ENCODE measurements around the gene ZNF284.

Gene ZNF284

DNA sequence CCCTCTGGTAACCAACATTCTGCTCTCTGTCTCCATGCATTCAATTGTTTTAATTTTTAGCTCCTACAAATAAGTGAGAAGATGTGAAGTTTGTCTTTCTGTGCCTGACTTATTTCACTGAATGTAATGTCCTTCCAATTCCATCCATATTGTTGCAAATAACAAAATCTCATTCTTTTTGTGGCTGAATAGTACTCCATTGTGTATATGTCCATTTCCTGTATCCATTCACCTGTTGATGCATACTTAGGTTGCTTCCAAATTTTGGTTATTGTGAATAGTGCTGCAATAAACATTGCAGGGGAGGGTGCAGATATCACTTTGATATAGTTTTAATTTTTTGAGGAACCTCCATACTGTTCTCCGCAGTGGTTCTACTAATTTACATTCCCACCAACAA lies 2.5 kb upstream of the ZNF284 start:
- TF ChIP-seq, protein P1, sequence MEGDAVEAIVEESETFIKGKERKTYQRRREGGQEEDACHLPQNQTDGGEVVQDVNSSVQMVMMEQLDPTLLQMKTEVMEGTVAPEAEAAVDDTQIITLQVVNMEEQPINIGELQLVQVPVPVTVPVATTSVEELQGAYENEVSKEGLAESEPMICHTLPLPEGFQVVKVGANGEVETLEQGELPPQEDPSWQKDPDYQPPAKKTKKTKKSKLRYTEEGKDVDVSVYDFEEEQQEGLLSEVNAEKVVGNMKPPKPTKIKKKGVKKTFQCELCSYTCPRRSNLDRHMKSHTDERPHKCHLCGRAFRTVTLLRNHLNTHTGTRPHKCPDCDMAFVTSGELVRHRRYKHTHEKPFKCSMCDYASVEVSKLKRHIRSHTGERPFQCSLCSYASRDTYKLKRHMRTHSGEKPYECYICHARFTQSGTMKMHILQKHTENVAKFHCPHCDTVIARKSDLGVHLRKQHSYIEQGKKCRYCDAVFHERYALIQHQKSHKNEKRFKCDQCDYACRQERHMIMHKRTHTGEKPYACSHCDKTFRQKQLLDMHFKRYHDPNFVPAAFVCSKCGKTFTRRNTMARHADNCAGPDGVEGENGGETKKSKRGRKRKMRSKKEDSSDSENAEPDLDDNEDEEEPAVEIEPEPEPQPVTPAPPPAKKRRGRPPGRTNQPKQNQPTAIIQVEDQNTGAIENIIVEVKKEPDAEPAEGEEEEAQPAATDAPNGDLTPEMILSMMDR (IDR thresholded peaks at IDR 0.05), result no peak
- DNase-seq (ENCODE audit: low spot score), result no peak
- Histone ChIP-seq H3K27ac (no peak overlapping the region), H3K4me3 (no peak overlapping the region)

DNA sequence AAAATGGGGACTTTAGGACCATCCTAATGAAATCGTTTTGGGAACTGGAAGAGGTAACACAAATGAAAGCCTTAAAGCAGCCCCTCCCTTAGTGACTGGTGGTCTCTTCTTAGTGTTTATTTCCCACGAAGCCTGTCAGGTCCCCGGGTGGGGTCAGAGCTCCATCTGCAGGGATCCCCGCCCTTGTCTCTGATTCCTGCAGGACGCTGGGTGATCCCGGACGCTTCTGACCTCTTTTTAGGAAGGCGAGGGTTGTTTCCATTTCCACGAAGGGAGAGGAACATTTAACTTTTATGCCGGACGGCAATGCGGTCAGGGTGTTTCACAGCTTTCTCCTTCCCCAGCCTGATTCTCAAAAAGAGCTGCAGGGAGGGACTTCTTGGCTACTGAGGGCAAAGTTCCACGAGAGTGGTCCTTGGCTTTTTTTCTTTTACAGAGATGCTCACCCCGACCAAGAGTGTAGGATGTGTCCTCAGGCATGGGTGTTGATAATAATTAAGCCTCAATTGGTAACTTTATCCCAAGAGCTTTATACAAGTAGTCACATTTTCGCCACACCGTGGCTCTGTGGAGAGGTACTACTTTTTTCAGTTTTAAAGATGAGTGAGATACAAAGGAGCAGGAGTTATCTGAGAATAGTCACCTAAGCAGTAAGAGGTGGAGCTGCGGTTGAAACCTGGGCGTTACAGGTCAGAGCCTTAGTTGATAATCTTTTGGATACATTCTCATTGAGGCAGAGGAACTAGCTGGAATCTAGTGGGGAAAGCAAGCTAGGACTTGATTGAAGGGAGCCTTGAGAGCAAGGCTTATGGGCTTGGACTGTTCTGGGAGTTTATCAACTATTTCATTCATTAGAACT lies 813 bp downstream of the ZNF284 start:
- DNase-seq (ENCODE audit: low spot score), result no peak
- TF ChIP-seq, protein P1 (IDR thresholded peaks at IDR 0.05), result no peak
- Histone ChIP-seq H3K4me3 (peak overlapping the region; percentile 86), H3K27ac (peak overlapping the region; percentile 7 to 67)

DNA sequence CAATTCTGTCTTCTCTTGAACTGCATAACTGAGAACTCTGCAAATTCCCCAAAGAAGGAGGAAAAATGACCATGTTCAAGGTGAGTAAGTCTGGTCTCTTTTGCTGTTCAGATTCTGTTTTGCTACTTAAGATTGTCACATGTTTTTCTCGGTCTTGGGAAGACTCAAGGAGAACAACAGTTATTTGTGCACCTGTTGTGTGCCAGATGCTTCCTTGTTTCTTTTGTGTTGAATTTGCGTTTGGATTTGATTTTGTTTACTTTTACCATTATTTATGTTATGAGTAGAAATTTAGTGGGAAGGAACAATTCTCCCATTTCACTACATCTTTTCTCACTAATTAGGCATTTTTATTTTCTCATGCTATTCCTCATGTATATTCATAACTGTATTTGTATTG lies 4.4 kb downstream of the ZNF284 start:
- no peak for DNase-seq (ENCODE audit: low spot score)
- no peak overlapping the region for H3K4me3 ChIP-seq
- TF ChIP-seq, protein P1 (IDR thresholded peaks at IDR 0.05), result no peak
- no peak overlapping the region for H3K27ac ChIP-seq

DNA sequence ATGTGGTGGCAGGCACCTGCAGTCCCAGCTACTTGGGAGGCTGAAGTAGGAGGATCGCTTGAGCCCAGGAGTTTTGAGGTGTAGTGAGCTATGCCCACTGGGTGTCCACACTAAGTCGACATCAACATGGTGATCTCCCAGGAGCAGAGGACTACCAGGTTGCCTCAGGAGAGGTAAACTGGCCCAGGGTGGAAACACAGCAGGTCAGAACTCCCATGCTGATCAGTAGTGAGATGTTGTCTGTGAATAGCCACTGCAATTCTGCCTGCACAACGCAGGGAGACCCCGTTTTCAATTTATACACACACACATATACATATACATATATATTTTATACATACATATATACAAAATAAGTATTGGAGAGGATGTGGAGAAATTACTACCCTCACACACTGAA lies 20.1 kb downstream of the ZNF284 start:
- no peak overlapping the region for H3K27ac ChIP-seq
- H3K4me3 ChIP-seq, result no peak overlapping the region
- TF ChIP-seq, protein P1 (IDR thresholded peaks at IDR 0.05), result no peak
- DNase-seq (ENCODE audit: low spot score), result no peak

DNA sequence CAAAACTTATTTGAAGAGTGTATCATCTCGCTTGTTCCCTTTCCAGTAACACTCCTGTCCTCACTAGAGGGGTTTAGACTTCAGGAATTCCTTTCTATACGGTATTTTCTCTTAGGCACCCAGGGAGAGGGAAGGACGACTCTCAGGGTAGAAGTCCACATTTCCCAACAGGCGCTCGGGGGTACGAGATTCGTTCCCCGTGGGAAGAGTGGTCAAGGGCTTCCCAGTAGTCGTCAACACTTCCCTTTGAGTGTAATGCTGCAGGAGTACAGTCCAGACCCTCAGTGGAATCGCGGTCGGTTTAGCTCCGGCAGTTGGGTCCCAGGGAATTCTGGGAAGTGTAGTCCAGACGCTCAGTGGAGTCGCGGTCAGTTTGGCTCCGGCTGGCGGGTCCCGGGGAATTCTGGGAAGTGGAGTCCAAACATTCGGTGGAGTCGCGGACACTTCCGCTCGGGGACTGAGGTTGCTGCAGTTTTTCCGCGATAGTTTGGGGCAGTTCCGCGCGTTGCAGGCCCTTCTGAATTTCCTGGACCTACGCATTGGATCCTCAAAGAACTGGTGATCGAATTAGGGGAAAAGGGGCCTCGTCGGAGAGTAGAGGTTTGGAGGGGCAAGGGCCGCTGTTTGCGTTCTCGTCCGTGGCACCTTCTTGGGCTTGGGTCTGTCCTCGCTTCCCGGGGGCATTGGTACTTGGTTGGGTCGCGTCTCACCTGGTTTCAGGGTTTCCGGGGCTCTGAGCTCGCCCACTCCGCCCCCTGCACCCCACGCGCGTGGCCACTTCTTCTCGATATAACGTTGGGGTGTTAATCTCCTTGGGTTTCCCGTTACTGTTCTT lies 22.2 kb downstream of the ZNF284 start, which contains the start of gene ZNF224:
ZNF224 (plus strand) TSS at position 431 of the 835 bp plus-strand sequence. CDS start 3,513 bp downstream, outside the sequence.
- TF ChIP-seq, protein P1 (IDR thresholded peaks at IDR 0.05), result no peak
- peak; percentile 92 for DNase-seq (ENCODE audit: low spot score)
- Histone ChIP-seq H3K27ac (peak within 1 kb of the TSS; percentile 51 to 83), H3K4me3 (peak within 1 kb of the TSS; percentile 83)

DNA sequence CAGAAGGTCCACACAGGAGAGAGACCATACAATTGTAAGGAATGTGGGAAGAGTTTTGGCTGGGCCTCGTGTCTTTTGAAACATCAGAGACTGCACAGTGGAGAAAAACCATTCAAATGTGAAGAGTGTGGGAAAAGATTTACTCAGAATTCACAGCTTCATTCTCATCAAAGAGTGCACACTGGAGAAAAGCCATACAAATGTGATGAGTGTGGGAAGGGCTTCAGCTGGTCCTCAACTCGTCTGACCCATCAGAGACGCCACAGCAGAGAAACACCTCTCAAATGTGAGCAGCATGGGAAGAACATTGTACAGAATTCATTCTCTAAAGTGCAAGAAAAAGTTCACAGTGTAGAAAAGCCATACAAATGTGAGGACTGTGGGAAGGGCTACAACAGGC lies 35.8 kb downstream of the ZNF284 start:
- no peak overlapping the region for H3K27ac ChIP-seq
- TF ChIP-seq, protein P1 (IDR thresholded peaks at IDR 0.05), result no peak
- no peak for DNase-seq (ENCODE audit: low spot score)
- no peak overlapping the region for H3K4me3 ChIP-seq

All from coronary artery (tissue), 2 donors.